ENCODE data around the gene FAM53A.

Gene FAM53A

DNA sequence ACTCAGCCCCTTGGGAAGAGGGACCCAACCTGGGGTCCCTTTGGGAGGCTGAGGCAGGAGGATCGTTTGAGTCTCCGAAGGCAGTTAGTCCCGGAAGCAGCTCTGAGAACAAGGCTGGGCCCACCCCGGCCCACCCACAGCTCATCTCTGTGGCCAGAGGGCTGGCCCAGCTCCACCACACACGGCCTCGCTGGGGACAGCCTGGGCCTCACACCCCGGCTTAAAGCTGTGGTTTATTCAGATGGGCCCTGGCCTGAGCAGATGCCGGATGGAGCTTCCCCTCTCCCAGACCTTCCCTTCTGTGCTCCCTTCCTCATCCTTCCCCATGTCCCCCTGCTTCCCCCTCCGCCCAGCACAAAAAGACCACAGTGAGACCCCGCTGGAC, 54.4 kb downstream of the FAM53A start:
- 82% methylated on average over 10 of the region's 10 CpGs for WGBS
- Histone ChIP-seq H2BK12ac (ENCODE audit: low read length in 2 of 2) (no peak overlapping the region), H3K4me1 (ENCODE audit: control insufficient read depth, insufficient read depth, low read depth, low read length) (peaks cover 2% of the 10 kb centered on the region), H4K8ac (ENCODE audit: low read length) (no peak overlapping the region), H3K9me3 (ENCODE audit: control insufficient read depth, low read length) (no peaks in the 10 kb centered on the region), H3K79me1 (replicated peaks; ENCODE audit: low read length, poor library complexity, severe bottlenecking) (no peaks in the 10 kb centered on the region), H3K9ac (ENCODE audit: low read length) (peak overlapping the region; percentile 74), H3K36me3 (ENCODE audit: control insufficient read depth in 1 of 2, insufficient read depth in 2 of 2, low read depth in 1 of 2, low read length in 2 of 2) (peaks cover 0 to 3% of the 10 kb centered on the region in 2 experiments), H2BK120ac (ENCODE audit: low read depth, low read length) (no peak overlapping the region), H3K4me3 (ENCODE audit: insufficient read depth in 1 of 2, low read depth in 1 of 2, low read length in 2 of 2) (no peak overlapping the region), H2AK5ac (ENCODE audit: low read length, severe bottlenecking) (no peak overlapping the region), H3K27me3 (ENCODE audit: control insufficient read depth in 1 of 2, insufficient read depth in 1 of 2, low read length in 2 of 2) (peaks cover 0 to 22% of the 10 kb centered on the region in 2 experiments), H3K23ac (ENCODE audit: low read length in 2 of 2) (no peak overlapping the region), H3K18ac (ENCODE audit: low read depth in 1 of 2, low read length in 2 of 2) (no peak overlapping the region), H3K27ac (ENCODE audit: low read length, poor library complexity, severe bottlenecking) (no peak overlapping the region), H4K91ac (ENCODE audit: low read length) (no peak overlapping the region), H2AFZ (ENCODE audit: low read depth, low read length) (no peak overlapping the region), H3K14ac (ENCODE audit: low read length in 2 of 2) (no peak overlapping the region), H2BK5ac (ENCODE audit: low read depth, low read length, poor library complexity, severe bottlenecking) (no peak overlapping the region), H2BK15ac (ENCODE audit: low read depth, poor library complexity, severe bottlenecking) (no peak overlapping the region), H3K4me2 (ENCODE audit: low read length, poor library complexity, severe bottlenecking) (no peak overlapping the region), H3K4ac (ENCODE audit: low read depth in 1 of 2, low read length in 2 of 2) (no peak overlapping the region)
- DNase-seq, result no peak

DNA sequence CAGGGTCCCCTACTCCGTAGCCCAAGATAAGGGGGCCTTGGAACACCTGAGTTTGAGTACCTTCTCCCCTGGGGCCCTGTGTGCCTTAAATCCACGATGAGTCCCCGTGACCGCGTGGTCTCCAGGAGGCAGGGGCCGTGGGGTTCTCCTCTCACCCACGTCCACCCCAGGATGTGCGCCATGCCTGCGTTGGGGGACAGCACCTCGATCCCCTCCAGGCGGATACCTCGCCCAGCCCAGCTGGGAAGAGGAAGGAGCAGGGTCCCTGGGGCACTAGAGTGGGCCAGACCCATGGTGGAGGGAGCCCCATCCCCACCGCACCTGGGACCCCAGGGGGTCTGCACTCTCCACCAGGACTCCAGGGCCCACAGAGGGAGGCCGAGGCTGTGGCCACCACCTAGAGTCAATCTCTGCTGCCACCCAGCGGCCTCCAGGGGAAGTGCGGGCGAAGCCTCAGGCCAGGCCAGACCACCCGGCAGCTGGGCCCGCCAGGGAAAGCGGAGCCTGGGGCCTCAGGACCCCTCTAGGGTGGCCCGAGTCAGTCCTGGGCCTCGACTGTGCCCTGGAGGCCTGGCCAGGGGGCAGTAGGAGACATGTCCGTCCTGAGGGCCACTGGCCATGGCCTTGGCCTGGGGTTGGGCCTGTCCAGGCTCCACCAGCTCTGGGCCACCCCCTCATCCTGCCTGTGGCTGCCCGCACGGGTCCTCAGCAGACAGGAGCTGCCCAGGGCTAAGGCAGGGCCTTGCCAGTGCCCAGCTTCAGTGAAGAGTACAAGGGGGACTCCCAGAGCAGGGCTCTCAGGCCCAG, 55.0 kb downstream of the FAM53A start:
- Histone ChIP-seq H3K36me3 (ENCODE audit: control insufficient read depth in 1 of 2, insufficient read depth in 2 of 2, low read depth in 1 of 2, low read length in 2 of 2) (peaks cover 0 to 3% of the 10 kb centered on the region in 2 experiments), H2AFZ (ENCODE audit: low read depth, low read length) (no peak overlapping the region), H3K27ac (ENCODE audit: low read length, poor library complexity, severe bottlenecking) (no peak overlapping the region), H2AK5ac (ENCODE audit: low read length, severe bottlenecking) (no peak overlapping the region), H2BK5ac (ENCODE audit: low read depth, low read length, poor library complexity, severe bottlenecking) (no peak overlapping the region), H2BK120ac (ENCODE audit: low read depth, low read length) (no peak overlapping the region), H3K23ac (ENCODE audit: low read length in 2 of 2) (no peak overlapping the region), H3K4ac (ENCODE audit: low read depth in 1 of 2, low read length in 2 of 2) (no peak overlapping the region), H3K14ac (ENCODE audit: low read length in 2 of 2) (no peak overlapping the region), H3K18ac (ENCODE audit: low read depth in 1 of 2, low read length in 2 of 2) (no peak overlapping the region), H3K27me3 (ENCODE audit: control insufficient read depth in 1 of 2, insufficient read depth in 1 of 2, low read length in 2 of 2) (peaks cover 0 to 19% of the 10 kb centered on the region in 2 experiments), H3K79me1 (replicated peaks; ENCODE audit: low read length, poor library complexity, severe bottlenecking) (no peaks in the 10 kb centered on the region), H3K9ac (ENCODE audit: low read length) (peak overlapping the region; percentile 74), H2BK15ac (ENCODE audit: low read depth, poor library complexity, severe bottlenecking) (no peak overlapping the region), H3K4me2 (ENCODE audit: low read length, poor library complexity, severe bottlenecking) (no peak overlapping the region), H3K4me3 (ENCODE audit: insufficient read depth in 1 of 2, low read depth in 1 of 2, low read length in 2 of 2) (no peak overlapping the region), H3K9me3 (ENCODE audit: control insufficient read depth, low read length) (no peaks in the 10 kb centered on the region), H4K8ac (ENCODE audit: low read length) (peak overlapping the region; percentile 9), H2BK12ac (ENCODE audit: low read length in 2 of 2) (no peak overlapping the region), H4K91ac (ENCODE audit: low read length) (no peak overlapping the region), H3K4me1 (ENCODE audit: control insufficient read depth, insufficient read depth, low read depth, low read length) (peaks cover 2% of the 10 kb centered on the region)
- DNase-seq, result peak; percentile 33
- WGBS, result 44% methylated on average over 25 of the region's 25 CpGs

DNA sequence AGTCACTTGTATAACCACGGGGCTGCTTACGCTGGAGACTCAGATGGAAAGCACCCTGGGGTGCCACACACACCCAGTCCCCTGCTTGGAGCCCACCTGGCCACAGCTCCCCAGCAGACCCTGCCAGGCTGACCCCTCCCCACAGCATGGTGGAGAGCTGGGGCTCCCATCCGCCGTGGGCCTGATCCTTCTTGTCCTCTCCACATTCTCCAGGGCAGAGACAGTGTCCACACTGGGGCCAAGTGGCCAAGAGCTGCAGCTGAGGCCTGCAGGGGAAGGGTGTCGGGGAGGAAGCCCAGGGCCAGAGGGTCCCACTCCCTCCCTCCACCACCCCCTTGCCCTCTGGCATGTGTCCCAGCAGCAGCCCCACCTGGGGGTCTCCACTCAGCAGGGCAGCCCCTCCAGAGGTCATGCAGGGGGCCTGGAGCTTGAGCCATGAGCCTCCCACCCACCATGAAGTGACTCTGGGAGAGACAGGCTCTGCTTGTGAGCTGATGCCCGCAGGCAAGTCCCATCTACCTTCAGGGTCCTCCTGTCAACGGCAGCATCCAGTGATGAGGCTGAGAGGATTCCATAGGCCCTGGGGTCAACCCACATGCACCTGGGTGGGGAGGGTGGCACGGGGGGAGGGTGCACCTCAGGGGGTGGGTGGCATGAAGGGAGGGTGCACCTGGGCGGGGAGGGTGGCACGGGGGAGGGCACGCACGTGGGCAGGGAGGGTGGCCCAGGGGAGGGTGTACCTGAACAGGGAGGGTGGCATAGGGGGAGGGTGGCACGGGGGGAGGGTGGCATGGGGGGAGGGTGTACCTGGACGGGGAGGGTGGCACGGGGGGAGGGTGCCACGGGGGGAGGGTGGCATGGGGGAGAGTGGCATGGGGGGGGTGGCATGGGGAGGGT, 56.4 kb downstream of the FAM53A start:
- Histone ChIP-seq H3K4me2 (ENCODE audit: low read length, poor library complexity, severe bottlenecking) (no peak overlapping the region), H3K9me3 (ENCODE audit: control insufficient read depth, low read length) (no peaks in the 10 kb centered on the region), H3K27ac (ENCODE audit: low read length, poor library complexity, severe bottlenecking) (no peak overlapping the region), H3K14ac (ENCODE audit: low read length in 2 of 2) (no peak overlapping the region), H2BK12ac (ENCODE audit: low read length in 2 of 2) (no peak overlapping the region), H3K4ac (ENCODE audit: low read depth in 1 of 2, low read length in 2 of 2) (no peak overlapping the region), H2BK15ac (ENCODE audit: low read depth, poor library complexity, severe bottlenecking) (no peak overlapping the region), H3K23ac (ENCODE audit: low read length in 2 of 2) (no peak overlapping the region), H3K9ac (ENCODE audit: low read length) (no peak overlapping the region), H3K27me3 (ENCODE audit: control insufficient read depth in 1 of 2, insufficient read depth in 1 of 2, low read length in 2 of 2) (peaks cover 0 to 5% of the 10 kb centered on the region in 2 experiments), H3K18ac (ENCODE audit: low read depth in 1 of 2, low read length in 2 of 2) (no peak overlapping the region), H3K79me1 (replicated peaks; ENCODE audit: low read length, poor library complexity, severe bottlenecking) (no peaks in the 10 kb centered on the region), H4K8ac (ENCODE audit: low read length) (no peak overlapping the region), H3K36me3 (ENCODE audit: control insufficient read depth in 1 of 2, insufficient read depth in 2 of 2, low read depth in 1 of 2, low read length in 2 of 2) (peaks cover 0 to 3% of the 10 kb centered on the region in 2 experiments), H4K91ac (ENCODE audit: low read length) (no peak overlapping the region), H3K4me1 (ENCODE audit: control insufficient read depth, insufficient read depth, low read depth, low read length) (peaks cover 2% of the 10 kb centered on the region), H2AK5ac (ENCODE audit: low read length, severe bottlenecking) (no peak overlapping the region), H2BK120ac (ENCODE audit: low read depth, low read length) (no peak overlapping the region), H3K4me3 (ENCODE audit: insufficient read depth in 1 of 2, low read depth in 1 of 2, low read length in 2 of 2) (no peak overlapping the region), H2AFZ (ENCODE audit: low read depth, low read length) (no peak overlapping the region), H2BK5ac (ENCODE audit: low read depth, low read length, poor library complexity, severe bottlenecking) (no peak overlapping the region)
- no peak for DNase-seq
- WGBS, result 87% methylated on average over 8 of the region's 16 CpGs

DNA sequence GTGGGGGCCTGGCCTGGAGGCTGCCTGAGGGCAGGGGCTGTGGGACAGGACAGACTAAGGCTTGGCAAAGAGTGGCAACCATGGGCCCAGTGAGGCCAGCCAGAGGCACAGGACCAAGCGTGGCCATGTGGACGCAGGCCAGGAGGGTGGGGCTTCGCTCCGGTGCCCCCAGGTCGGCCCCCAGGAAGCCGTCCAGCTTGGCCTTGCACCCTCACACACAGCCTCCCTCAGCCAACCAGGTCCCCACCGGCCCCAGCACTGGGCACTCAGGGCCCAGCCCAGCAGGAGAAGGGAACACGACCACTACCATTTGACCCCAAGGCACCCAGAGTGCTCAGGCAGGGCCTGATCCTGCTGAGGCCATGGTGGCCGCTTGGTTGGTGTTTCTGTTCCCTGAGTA, 57.2 kb downstream of the FAM53A start:
- no peak overlapping the region for H2BK15ac ChIP-seq (ENCODE audit: low read depth, poor library complexity, severe bottlenecking)
- no peak overlapping the region for H3K18ac ChIP-seq (ENCODE audit: low read depth in 1 of 2, low read length in 2 of 2)
- no peak overlapping the region for H3K9ac ChIP-seq (ENCODE audit: low read length)
- H2AFZ ChIP-seq (ENCODE audit: low read depth, low read length), result no peak overlapping the region
- no peak overlapping the region for H3K4ac ChIP-seq (ENCODE audit: low read depth in 1 of 2, low read length in 2 of 2)
- peaks cover 0 to 3% of the 10 kb centered on the region in 2 experiments for H3K36me3 ChIP-seq (ENCODE audit: control insufficient read depth in 1 of 2, insufficient read depth in 2 of 2, low read depth in 1 of 2, low read length in 2 of 2)
- H2BK5ac ChIP-seq (ENCODE audit: low read depth, low read length, poor library complexity, severe bottlenecking), result no peak overlapping the region
- no peaks in the 10 kb centered on the region for H3K9me3 ChIP-seq (ENCODE audit: control insufficient read depth, low read length)
- H2BK12ac ChIP-seq (ENCODE audit: low read length in 2 of 2), result no peak overlapping the region
- no peak overlapping the region for H2AK5ac ChIP-seq (ENCODE audit: low read length, severe bottlenecking)
- no peak overlapping the region for H4K91ac ChIP-seq (ENCODE audit: low read length)
- no peak overlapping the region for H3K4me3 ChIP-seq (ENCODE audit: insufficient read depth in 1 of 2, low read depth in 1 of 2, low read length in 2 of 2)
- no peak overlapping the region for H4K8ac ChIP-seq (ENCODE audit: low read length)
- H3K27ac ChIP-seq (ENCODE audit: low read length, poor library complexity, severe bottlenecking), result no peak overlapping the region
- no peaks in the 10 kb centered on the region for H3K79me1 ChIP-seq (replicated peaks; ENCODE audit: low read length, poor library complexity, severe bottlenecking)
- peaks cover 2% of the 10 kb centered on the region for H3K4me1 ChIP-seq (ENCODE audit: control insufficient read depth, insufficient read depth, low read depth, low read length)
- 83% methylated on average over 9 of the region's 9 CpGs for WGBS
- no peak overlapping the region for H3K4me2 ChIP-seq (ENCODE audit: low read length, poor library complexity, severe bottlenecking)
- no peak overlapping the region for H2BK120ac ChIP-seq (ENCODE audit: low read depth, low read length)
- DNase-seq, result no peak
- no peak overlapping the region for H3K14ac ChIP-seq (ENCODE audit: low read length in 2 of 2)
- H3K27me3 ChIP-seq (ENCODE audit: control insufficient read depth in 1 of 2, insufficient read depth in 1 of 2, low read length in 2 of 2), result peaks cover 0 to 4% of the 10 kb centered on the region in 2 experiments
- H3K23ac ChIP-seq (ENCODE audit: low read length in 2 of 2), result no peak overlapping the region
